ENCODE data around the gene SFXN5. TPM values are rescaled to one million over a fixed set of nuclear protein-coding genes. Genes with fewer than 3 reads are reported as not detected.

SFXN5 gene
- total RNA-seq, 1 experiment from 2014 or later = 22.0 TPM

DNA sequence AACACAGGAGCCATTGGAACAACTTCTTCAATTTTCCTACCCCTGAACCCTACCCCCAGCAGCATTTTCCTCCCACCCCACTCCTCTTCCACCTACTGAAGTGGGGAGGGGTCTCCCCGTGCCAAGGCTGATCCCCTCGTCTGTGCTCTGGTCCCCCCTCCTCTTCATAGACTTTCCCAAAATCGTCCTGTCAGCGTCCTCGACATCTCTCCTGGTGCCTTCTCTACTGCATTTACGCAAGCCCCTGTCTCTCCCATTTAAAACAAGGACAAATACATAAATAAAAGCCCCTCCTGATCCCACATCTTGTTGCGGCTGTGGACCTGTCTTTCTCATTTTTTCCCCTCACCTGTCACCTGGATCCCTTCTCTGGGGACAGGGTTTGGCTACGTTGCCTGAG, 112.0 kb downstream of the SFXN5 start:
- Histone ChIP-seq H3K4me2 (ENCODE audit: low read length) (no peak overlapping the region), H4K20me1 (ENCODE audit: low read length) (no peaks in the 10 kb centered on the region), H3F3A (ENCODE audit: low read length, unreplicated experiment) (no peaks in the 10 kb centered on the region), H3K27me3 (ENCODE audit: low read length) (no peaks in the 10 kb centered on the region), H3K36me3 (ENCODE audit: low read depth, low read length) (no peaks in the 10 kb centered on the region), H3K9ac (ENCODE audit: low read length) (no peak overlapping the region), H3K79me2 (ENCODE audit: low read length) (no peaks in the 10 kb centered on the region), H2AFZ (ENCODE audit: low read length) (no peak overlapping the region), H3K4me1 (ENCODE audit: insufficient read depth, low read length) (no peaks in the 10 kb centered on the region), H3K9me3 (ENCODE audit: low read length) (no peaks in the 10 kb centered on the region), H3K27ac (ENCODE audit: low read length) (no peak overlapping the region), H3K9me2 (replicated peaks; ENCODE audit: low read length) (no peaks in the 10 kb centered on the region), H3K4me3 (ENCODE audit: low read length) (no peak overlapping the region)
- ATAC-seq (no peak), DNase-seq (no peak)
- POLR2A ChIA-PET (ENCODE audit: unreplicated experiment) = no interaction called here
- intact Hi-C loops (cut with micrococcal nuclease) = no loop called here
- no TSS peak for BruUV-seq (replicated peaks)
- CTCF ChIA-PET = no interaction called here
- TF ChIP-seq, protein P1, sequence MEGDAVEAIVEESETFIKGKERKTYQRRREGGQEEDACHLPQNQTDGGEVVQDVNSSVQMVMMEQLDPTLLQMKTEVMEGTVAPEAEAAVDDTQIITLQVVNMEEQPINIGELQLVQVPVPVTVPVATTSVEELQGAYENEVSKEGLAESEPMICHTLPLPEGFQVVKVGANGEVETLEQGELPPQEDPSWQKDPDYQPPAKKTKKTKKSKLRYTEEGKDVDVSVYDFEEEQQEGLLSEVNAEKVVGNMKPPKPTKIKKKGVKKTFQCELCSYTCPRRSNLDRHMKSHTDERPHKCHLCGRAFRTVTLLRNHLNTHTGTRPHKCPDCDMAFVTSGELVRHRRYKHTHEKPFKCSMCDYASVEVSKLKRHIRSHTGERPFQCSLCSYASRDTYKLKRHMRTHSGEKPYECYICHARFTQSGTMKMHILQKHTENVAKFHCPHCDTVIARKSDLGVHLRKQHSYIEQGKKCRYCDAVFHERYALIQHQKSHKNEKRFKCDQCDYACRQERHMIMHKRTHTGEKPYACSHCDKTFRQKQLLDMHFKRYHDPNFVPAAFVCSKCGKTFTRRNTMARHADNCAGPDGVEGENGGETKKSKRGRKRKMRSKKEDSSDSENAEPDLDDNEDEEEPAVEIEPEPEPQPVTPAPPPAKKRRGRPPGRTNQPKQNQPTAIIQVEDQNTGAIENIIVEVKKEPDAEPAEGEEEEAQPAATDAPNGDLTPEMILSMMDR (conservative IDR thresholded peaks at IDR 0.05; ENCODE audit: low read depth, low read length) = no peak
- TF ChIP-seq EZH2 (IDR thresholded peaks at IDR 0.05; ENCODE audit: low read length, unreplicated experiment) (no peak), EZH2phosphoT487 (IDR thresholded peaks at IDR 0.05; ENCODE audit: borderline replicate concordance, low read length) (no peak)

- no peak overlapping the region for H2AFZ ChIP-seq (ENCODE audit: low read length)
- CTCF ChIA-PET = no interaction called here
- H3K4me1 ChIP-seq (ENCODE audit: insufficient read depth, low read length) = no peaks in the 10 kb centered on the region
- POLR2A ChIA-PET (ENCODE audit: unreplicated experiment) = no interaction called here
- intact Hi-C loops (cut with micrococcal nuclease) = no loop called here
- TF ChIP-seq, protein P1 (conservative IDR thresholded peaks at IDR 0.05; ENCODE audit: low read depth, low read length) = no peak
- no peak for TF ChIP-seq EZH2phosphoT487 (IDR thresholded peaks at IDR 0.05; ENCODE audit: borderline replicate concordance, low read length)
- TF ChIP-seq EZH2 (IDR thresholded peaks at IDR 0.05; ENCODE audit: low read length, unreplicated experiment) = no peak
- H3K4me2 ChIP-seq (ENCODE audit: low read length) = no peak overlapping the region
- H3K79me2 ChIP-seq (ENCODE audit: low read length) = no peaks in the 10 kb centered on the region
- H3K9me3 ChIP-seq (ENCODE audit: low read length) = no peaks in the 10 kb centered on the region
- H3K27ac ChIP-seq (ENCODE audit: low read length) = no peak overlapping the region
- no peaks in the 10 kb centered on the region for H4K20me1 ChIP-seq (ENCODE audit: low read length)
- DNase-seq = no peak
- no peak for ATAC-seq
- no peaks in the 10 kb centered on the region for H3K27me3 ChIP-seq (ENCODE audit: low read length)
- H3K9ac ChIP-seq (ENCODE audit: low read length) = no peak overlapping the region
- no peaks in the 10 kb centered on the region for H3K36me3 ChIP-seq (ENCODE audit: low read depth, low read length)
- no TSS peak for BruUV-seq (replicated peaks)
- H3F3A ChIP-seq (ENCODE audit: low read length, unreplicated experiment) = no peaks in the 10 kb centered on the region
- H3K4me3 ChIP-seq (ENCODE audit: low read length) = no peak overlapping the region
- H3K9me2 ChIP-seq (replicated peaks; ENCODE audit: low read length) = no peaks in the 10 kb centered on the region
Measured at GRCh38 chr2:72958542-72959385, 112.7 kb downstream of the SFXN5 start.

DNA sequence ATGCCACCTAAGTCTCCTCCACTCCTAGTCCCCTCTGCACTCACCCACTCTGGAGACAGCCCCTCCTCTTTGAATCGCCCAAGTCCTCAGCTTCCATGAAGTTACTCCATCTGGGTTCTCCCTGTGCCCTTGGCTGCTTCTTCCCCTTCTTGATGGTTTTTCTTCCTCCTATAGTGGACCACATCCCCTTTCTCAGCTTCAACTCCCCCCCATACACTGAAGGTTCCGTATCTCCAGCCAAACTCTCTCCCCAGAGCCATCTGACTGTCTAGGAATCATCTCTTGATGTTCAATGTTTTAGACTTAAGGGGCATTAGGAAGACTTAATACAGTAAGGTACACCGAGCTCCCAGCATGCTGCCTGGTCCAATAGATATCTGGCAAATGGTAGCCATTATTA, 114.6 kb downstream of the SFXN5 start:
- H3K79me2 ChIP-seq (ENCODE audit: low read length) = no peaks in the 10 kb centered on the region
- H3F3A ChIP-seq (ENCODE audit: low read length, unreplicated experiment) = no peaks in the 10 kb centered on the region
- H3K27me3 ChIP-seq (ENCODE audit: low read length) = no peaks in the 10 kb centered on the region
- H3K4me2 ChIP-seq (ENCODE audit: low read length) = no peak overlapping the region
- no peaks in the 10 kb centered on the region for H3K36me3 ChIP-seq (ENCODE audit: low read depth, low read length)
- ATAC-seq (no peak), DNase-seq (no peak)
- H3K4me3 ChIP-seq (ENCODE audit: low read length) = no peak overlapping the region
- no peaks in the 10 kb centered on the region for H3K9me3 ChIP-seq (ENCODE audit: low read length)
- no peaks in the 10 kb centered on the region for H3K4me1 ChIP-seq (ENCODE audit: insufficient read depth, low read length)
- POLR2A ChIA-PET (ENCODE audit: unreplicated experiment) = no interaction called here
- no peak overlapping the region for H3K27ac ChIP-seq (ENCODE audit: low read length)
- no peak overlapping the region for H3K9ac ChIP-seq (ENCODE audit: low read length)
- no TSS peak for BruUV-seq (replicated peaks)
- CTCF ChIA-PET = no interaction called here
- TF ChIP-seq EZH2phosphoT487 (IDR thresholded peaks at IDR 0.05; ENCODE audit: borderline replicate concordance, low read length) (no peak), EZH2 (IDR thresholded peaks at IDR 0.05; ENCODE audit: low read length, unreplicated experiment) (no peak)
- no peaks in the 10 kb centered on the region for H4K20me1 ChIP-seq (ENCODE audit: low read length)
- intact Hi-C loops (cut with micrococcal nuclease) = no loop called here
- H3K9me2 ChIP-seq (replicated peaks; ENCODE audit: low read length) = no peaks in the 10 kb centered on the region
- no peak overlapping the region for H2AFZ ChIP-seq (ENCODE audit: low read length)
